Heart left ventricle (tissue), 13 donors: ENCODE data around the gene MARCO.

Source experiments
- CTCF ChIP-seq, 12 donors: fragments of 200-600 bp; sonication (generic) in 4 of 12; IDR thresholded peaks; one replicate each; pipeline versions ENCODE4 v1.5.0 to v1.8.0; 2018 to 2022; ENCODE audit warnings: antibody characterized with exemption in 12 of 12, mild to moderate bottlenecking in 5 of 12
- POLR2A ChIP-seq, 2 donors: fragments of 450-650 bp; IDR thresholded peaks; one replicate each; pipeline ENCODE4 v1.6.1; 2017; ENCODE audit warnings: antibody characterized with exemption in 2 of 2, mild to moderate bottlenecking in 2 of 2, moderate library complexity in 2 of 2
- donor health status: ischemic (EF 13 %, LVEDD 7.1; RV severe dilation, severe dysfunction).
- donor health status: DM: no; HTN: yes; CAD: no.
- donor health status: DM: no; HTN: no; CAD: no.
- donor health status: ischemic (EF 25% LVEDD 6.9; RV normal size, moderate dysfunction).
- donor health status: ischemic (EF 25% LVEDD 5.7; RV mildly dilated, moderate dysfunction).
- donor health status: ischemic (EF 35%, LVEDD 5.7; RV mildly dilated, moderate dysfunction).
- donor health status: nonischemic (EF 11% LVEDD 7.7; RV severe dilation, severe dysfunction).
- donor health status: DM: yes; HTN: yes; CAD: no.
- donor health status: PGD.
- donor health status: ischemic (EF 29% LVEDD 5.4; RV normal size, mild dysfunction).
- donor health status: nonischemic (EF 23%, LVEDD 6.1; RV moderate dilation, normal function).

GRCh38 chr2:118994778-118995177, 52.8 kb downstream of the MARCO start:
- TF ChIP-seq CTCF (IDR thresholded peaks at IDR 0.05): no peak
- TF ChIP-seq POLR2A (IDR thresholded peaks at IDR 0.05): no peak
